ENCODE results near the gene GALNT14. TPM values are rescaled to one million over a fixed set of nuclear protein-coding genes. Genes with fewer than 3 reads are reported as not detected.

The GALNT14 gene
- total and polyA plus RNA-seq, 8 donors: 0.93 to 15.6 (median 1.4) TPM; not detected in 3

GRCh38 chr2:30883184-30883583 lies 255.1 kb downstream of the GALNT14 start:
- H3K4me1 ChIP-seq: no peaks in the 10 kb centered on the region
- peaks cover 0 to 3% (median 0%) of the 10 kb centered on the region in 3 donors for H3K27me3 ChIP-seq
- peaks cover 0 to 13% (median 5%) of the 10 kb centered on the region in 4 donors for H3K9me3 ChIP-seq
- whole genome bisulfite sequencing, 5 donors: 87 to 94% (median 88%) methylated on average over 4 of the region's 4 CpGs
- H3K4me3 ChIP-seq: no peak overlapping the region
- no peak for TF ChIP-seq CTCF (IDR thresholded peaks at IDR 0.05)
- TF ChIP-seq POLR2AphosphoS5 (IDR thresholded peaks at IDR 0.05): no peak
- TF ChIP-seq POLR2A (IDR thresholded peaks at IDR 0.05): no peak
- no peak for TF ChIP-seq EP300 (IDR thresholded peaks at IDR 0.05)
- H3K36me3 ChIP-seq: no peaks in the 10 kb centered on the region
- H3K27ac ChIP-seq: no peak overlapping the region
- intact Hi-C loops (cut with DNase I; ENCODE audit: low total_unique reads): no loop called here
- DNase-seq: no peak

GRCh38 chr2:30880516-30880915 lies 257.7 kb downstream of the GALNT14 start:
- intact Hi-C loops (cut with DNase I; ENCODE audit: low total_unique reads): no loop called here
- TF ChIP-seq CTCF (IDR thresholded peaks at IDR 0.05) (no peak), POLR2A (IDR thresholded peaks at IDR 0.05) (no peak), EP300 (IDR thresholded peaks at IDR 0.05) (no peak), POLR2AphosphoS5 (IDR thresholded peaks at IDR 0.05) (no peak)
- Histone ChIP-seq H3K27me3 (no peaks in the 10 kb centered on the region), H3K4me1 (no peaks in the 10 kb centered on the region), H3K36me3 (no peaks in the 10 kb centered on the region), H3K9me3 (peaks cover 0 to 13% (median 5%) of the 10 kb centered on the region in 4 donors), H3K4me3 (no peak overlapping the region), H3K27ac (no peak overlapping the region)
- DNase-seq: no peak
- 71 to 85% (median 78%) methylated on average over 3 of the region's 3 CpGs for WGBS, 5 donors

- Histone ChIP-seq H3K27me3 (no peaks in the 10 kb centered on the region), H3K9me3 (peaks cover 0 to 26% (median 9%) of the 10 kb centered on the region in 4 donors), H3K4me3 (no peak overlapping the region), H3K27ac (no peak overlapping the region), H3K4me1 (no peaks in the 10 kb centered on the region), H3K36me3 (no peaks in the 10 kb centered on the region)
- TF ChIP-seq EP300 (IDR thresholded peaks at IDR 0.05) (no peak), POLR2AphosphoS5 (IDR thresholded peaks at IDR 0.05) (no peak), CTCF (IDR thresholded peaks at IDR 0.05) (no peak)
- intact Hi-C loops (cut with DNase I; ENCODE audit: low total_unique reads): no loop called here
- no peak for DNase-seq
- 69 to 84% (median 69%) methylated on average over 2 of the region's 2 CpGs for WGBS, 5 donors
These were observed 260.4 kb downstream of the GALNT14 start for GRCh38 chr2:30877833-30878232.

GRCh38 chr2:30872797-30873196 lies 265.4 kb downstream of the GALNT14 start:
- 32 to 62% (median 56%) methylated on average over 2 of the region's 2 CpGs for WGBS, 5 donors
- Histone ChIP-seq H3K27ac (no peak overlapping the region), H3K4me1 (no peaks in the 10 kb centered on the region), H3K36me3 (no peaks in the 10 kb centered on the region), H3K4me3 (no peak overlapping the region), H3K9me3 (peaks cover 0 to 13% (median 4%) of the 10 kb centered on the region in 4 donors), H3K27me3 (no peaks in the 10 kb centered on the region)
- peak in 1 of 2 donors; percentile 18 for DNase-seq
- TF ChIP-seq EP300 (IDR thresholded peaks at IDR 0.05): no peak
- no peak for TF ChIP-seq CTCF (IDR thresholded peaks at IDR 0.05)
- no peak for TF ChIP-seq POLR2AphosphoS5 (IDR thresholded peaks at IDR 0.05)
- TF ChIP-seq POLR2A (IDR thresholded peaks at IDR 0.05): no peak
- intact Hi-C loops (cut with DNase I; ENCODE audit: low total_unique reads): no loop called here
